Endothelial cell of umbilical vein (primary cell): Measurements from ENCODE around the gene GRIA4. TPM values are rescaled to one million over a fixed set of nuclear protein-coding genes. Genes with fewer than 3 reads are reported as not detected.

Experiments used
- BruUV-seq: library from RNA; stranded (reverse); fragments of 400-500 nt; replicated peaks from 2 replicates; lab custom pipeline; 2021; lab: Mats Ljungman, UMichigan
- CTCF ChIA-PET: fragments of 300-600, 350-600 bp; sonication (Branson Sonifier 250); formaldehyde crosslinking; loops from one replicate; lab custom pipeline; 2021; ENCODE audit warnings: antibody characterized with exemption, inconsistent platforms; lab: Charles Lee
- POLR2A ChIA-PET: fragments of 300-600, 350-600 bp; sonication (Branson Sonifier 250); formaldehyde crosslinking; loops from one replicate; lab custom pipeline; 2021; ENCODE audit warnings: antibody characterized with exemption, inconsistent platforms; lab: Charles Lee
- DNase-seq: peaks from one replicate; pipeline ENCODE4 v3.0.0-alpha.2; 2011; ENCODE audit warnings: low read depth, low spot score
- FAIRE-seq: peaks from 2 replicates; lab custom pipeline; 2011; peaks lifted over from hg19 to GRCh38; lab: Jason Lieb, UNC
- H2AFZ ChIP-seq: 2 replicates; pipeline ENCODE4 v1.6.0; 2012; ENCODE audit warnings: low read depth, low read length, control low read depth, inconsistent platforms
- H3K27ac ChIP-seq: 2 replicates; pipeline ENCODE4 v1.5.1; 2011; ENCODE audit warnings: low read depth, mild to moderate bottlenecking, control low read depth, low read length, moderate library complexity; ENCODE audit not compliant: insufficient read depth
- H3K27me3 ChIP-seq, 2 experiments: 2 replicates each; pipeline versions ENCODE4 v1.6.0 to v1.6.1; 2011; ENCODE audit warnings: low read length in 2 of 2, mixed read lengths in 1 of 2; ENCODE audit not compliant: control insufficient read depth in 2 of 2, insufficient read depth in 2 of 2
- H3K36me3 ChIP-seq, 2 experiments: 2 replicates in 1 of 2; 3 replicates in 1 of 2; pipeline ENCODE4 v1.5.1; 2011; ENCODE audit warnings: low read length in 2 of 2, mild to moderate bottlenecking in 1 of 2, moderate library complexity in 1 of 2; ENCODE audit not compliant: control insufficient read depth in 2 of 2, insufficient read depth in 2 of 2; ENCODE audit errors: extremely low read depth in 1 of 2
- H3K4me1 ChIP-seq: 3 replicates; pipeline ENCODE4 v1.5.1; 2011; ENCODE audit warnings: mild to moderate bottlenecking, low read length; ENCODE audit not compliant: control insufficient read depth, insufficient read depth; ENCODE audit errors: extremely low read depth
- H3K4me2 ChIP-seq: 2 replicates; pipeline ENCODE4 v1.6.1; 2011; ENCODE audit warnings: low read length, control low read depth, mixed read lengths; ENCODE audit not compliant: insufficient read depth
- H3K4me3 ChIP-seq, 3 experiments: fragments of 200-600 bp in 1 of 3; sonication (generic), shearing (Covaris generic) in 1 of 3; replicated peaks in 1 of 3; 2 replicates each; pipeline ENCODE4 v1.5.1; 2011 to 2016; ENCODE audit warnings: control low read depth in 3 of 3, low read length in 3 of 3, mild to moderate bottlenecking in 2 of 3, inconsistent platforms in 1 of 3, low read depth in 1 of 3, moderate library complexity in 1 of 3; ENCODE audit not compliant: insufficient read depth in 1 of 3
- H3K79me2 ChIP-seq: 2 replicates; pipeline ENCODE4 v1.6.0; 2012; ENCODE audit warnings: low read length, inconsistent platforms; ENCODE audit not compliant: control insufficient read depth, insufficient read depth
- H3K9ac ChIP-seq: replicated peaks from 2 replicates; pipeline ENCODE3; 2011; ENCODE audit warnings: low read length, control low read depth; ENCODE audit not compliant: insufficient read depth; ENCODE audit errors: extremely low read depth
- H3K9me1 ChIP-seq: replicated peaks from 3 replicates; pipeline ENCODE4 v1.6.0; 2011; ENCODE audit warnings: mild to moderate bottlenecking, low read length; ENCODE audit not compliant: control insufficient read depth, insufficient read depth; ENCODE audit errors: extremely low read depth
- H3K9me3 ChIP-seq: replicated peaks from 2 replicates; pipeline ENCODE4 v1.5.1; 2012; ENCODE audit warnings: low read length, inconsistent platforms; ENCODE audit not compliant: control insufficient read depth, insufficient read depth
- H4K20me1 ChIP-seq: replicated peaks from 2 replicates; pipeline ENCODE3; 2011; ENCODE audit warnings: mild to moderate bottlenecking, low read length; ENCODE audit not compliant: control insufficient read depth, insufficient read depth; ENCODE audit errors: extremely low read depth
- EZH2 ChIP-seq: IDR thresholded peaks from 2 replicates; pipeline ENCODE4 v1.6.1; 2012; ENCODE audit warnings: borderline replicate concordance, low read depth, mild to moderate bottlenecking, moderate library complexity, low read length, inconsistent platforms; ENCODE audit not compliant: severe bottlenecking
- FOS ChIP-seq: IDR thresholded peaks from 2 replicates; pipeline ENCODE4 v1.6.1; 2011; ENCODE audit warnings: mild to moderate bottlenecking, low read length, moderate library complexity, borderline replicate concordance; ENCODE audit not compliant: insufficient read depth
- GATA2 ChIP-seq: IDR thresholded peaks from 2 replicates; pipeline ENCODE4 v1.7.0; 2011; ENCODE audit warnings: low read depth, mild to moderate bottlenecking, moderate library complexity, mixed read lengths, low read length; ENCODE audit not compliant: insufficient read length, insufficient read depth
- JUN ChIP-seq: IDR thresholded peaks from 2 replicates; pipeline ENCODE4 v1.6.1; 2011; ENCODE audit warnings: borderline replicate concordance, low read depth; ENCODE audit not compliant: insufficient read length, insufficient read depth
- MYC ChIP-seq: IDR thresholded peaks from one replicate; pipeline ENCODE4 v1.6.1; 2011; ENCODE audit warnings: mild to moderate bottlenecking, low read depth, low read length
- POLR2A ChIP-seq: IDR thresholded peaks from 2 replicates; pipeline ENCODE4 v1.6.1; 2012; ENCODE audit warnings: low read depth, mild to moderate bottlenecking, control low read depth, low read length
- POLR2AphosphoS5 ChIP-seq: IDR thresholded peaks from 2 replicates; pipeline ENCODE4 v1.6.1; 2012; ENCODE audit warnings: low read depth, mild to moderate bottlenecking, control low read depth, low read length, moderate library complexity; ENCODE audit not compliant: insufficient read depth
- dilution Hi-C: fragments of 300-500 bp; cut with MboI; formaldehyde crosslinking; loops from one replicate; pipeline ENCODE4 v1.15.0; 2019; ENCODE audit warnings: low sequenced_read_pairs; ENCODE audit not compliant: extremely low pct_ligation_motif_present
- intact Hi-C: fragments of 100-400 bp; cut with micrococcal nuclease; formaldehyde crosslinking; loops from one replicate; pipeline ENCODE4 v1.10.0; 2022
- polyA plus RNA-seq, 4 experiments: library from polyadenylated mRNA; depleted of rRNA in 3 of 4; stranded (reverse) in 3 of 4; unstranded in 1 of 4; fragments of >200 nt; gene quantifications; 2 replicates each; pipeline versions ENCODE4 v1.2.1 to v1.2.3, GENCODE V29; 2011 to 2012; ENCODE audit warnings: missing spikeins in 1 of 4
- total RNA-seq: library from RNA; stranded (reverse); gene quantifications from 2 replicates; pipeline ENCODE4 v1.2.3, GENCODE V29; 2021
- TF ChIP-seq, protein P1 (sequence below), 2 donors: IDR thresholded peaks; 1 replicate in 1 of 2; 2 replicates in 1 of 2; pipeline ENCODE4 v1.5.1; 2011; ENCODE audit warnings: low read length in 2 of 2, mild to moderate bottlenecking in 2 of 2, moderate library complexity in 2 of 2, control low read depth in 1 of 2, inconsistent platforms in 1 of 2, low read depth in 1 of 2; ENCODE audit not compliant: insufficient read depth in 1 of 2; ENCODE audit errors: extremely low read depth in 1 of 2
- TF ChIP-seq, protein P2 (sequence below): IDR thresholded peaks from 2 replicates; pipeline ENCODE4 v1.6.1; 2011; ENCODE audit not compliant: insufficient read depth, insufficient read length

Gene GRIA4
- total and polyA plus RNA-seq, 2 donors (not counting 3 experiments of a cell fraction or from before 2014, with no cell fraction given), result not detected

DNA sequence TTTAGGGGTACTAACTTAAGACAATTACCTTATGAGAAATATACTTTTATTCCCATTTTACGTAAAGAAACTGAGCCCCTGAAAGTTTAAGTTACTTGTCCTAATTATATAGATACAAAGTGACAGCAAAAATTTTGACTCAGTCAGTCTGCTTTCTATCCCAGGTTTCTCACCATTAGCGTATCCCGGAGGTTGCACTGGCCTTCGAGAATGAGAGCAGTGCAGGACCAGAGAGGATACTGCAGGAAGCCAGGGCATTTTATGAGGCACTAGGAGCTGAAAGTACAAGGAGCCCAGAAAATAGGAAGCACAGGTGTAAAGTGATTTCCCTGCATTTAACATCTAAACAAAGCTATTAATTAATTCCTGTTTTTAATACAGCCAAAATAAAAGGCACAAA, 55.4 kb downstream of the GRIA4 start:
- Histone ChIP-seq H3K9me1 (peaks cover 2% of the 10 kb centered on the region), H3K9ac (no peak overlapping the region), H3K9me3 (no peaks in the 10 kb centered on the region), H4K20me1 (no peaks in the 10 kb centered on the region), H3K36me3 (no peaks in the 10 kb centered on the region), H3K4me3 (no peak overlapping the region), H3K27me3 (no peaks in the 10 kb centered on the region), H3K4me1 (no peaks in the 10 kb centered on the region), H3K79me2 (no peaks in the 10 kb centered on the region), H2AFZ (no peak overlapping the region), H3K27ac (no peak overlapping the region), H3K4me2 (no peak overlapping the region)
- TF ChIP-seq, protein P1, sequence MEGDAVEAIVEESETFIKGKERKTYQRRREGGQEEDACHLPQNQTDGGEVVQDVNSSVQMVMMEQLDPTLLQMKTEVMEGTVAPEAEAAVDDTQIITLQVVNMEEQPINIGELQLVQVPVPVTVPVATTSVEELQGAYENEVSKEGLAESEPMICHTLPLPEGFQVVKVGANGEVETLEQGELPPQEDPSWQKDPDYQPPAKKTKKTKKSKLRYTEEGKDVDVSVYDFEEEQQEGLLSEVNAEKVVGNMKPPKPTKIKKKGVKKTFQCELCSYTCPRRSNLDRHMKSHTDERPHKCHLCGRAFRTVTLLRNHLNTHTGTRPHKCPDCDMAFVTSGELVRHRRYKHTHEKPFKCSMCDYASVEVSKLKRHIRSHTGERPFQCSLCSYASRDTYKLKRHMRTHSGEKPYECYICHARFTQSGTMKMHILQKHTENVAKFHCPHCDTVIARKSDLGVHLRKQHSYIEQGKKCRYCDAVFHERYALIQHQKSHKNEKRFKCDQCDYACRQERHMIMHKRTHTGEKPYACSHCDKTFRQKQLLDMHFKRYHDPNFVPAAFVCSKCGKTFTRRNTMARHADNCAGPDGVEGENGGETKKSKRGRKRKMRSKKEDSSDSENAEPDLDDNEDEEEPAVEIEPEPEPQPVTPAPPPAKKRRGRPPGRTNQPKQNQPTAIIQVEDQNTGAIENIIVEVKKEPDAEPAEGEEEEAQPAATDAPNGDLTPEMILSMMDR (IDR thresholded peaks at IDR 0.05; ENCODE audit: extremely low read depth in 1 of 2, insufficient read depth in 1 of 2, low read depth in 1 of 2, low read length in 2 of 2), result no peak
- TF ChIP-seq JUN (no peak), POLR2AphosphoS5 (no peak), GATA2 (no peak), EZH2 (no peak), FOS (no peak), POLR2A (no peak), MYC (no peak)
- TF ChIP-seq, protein P2, sequence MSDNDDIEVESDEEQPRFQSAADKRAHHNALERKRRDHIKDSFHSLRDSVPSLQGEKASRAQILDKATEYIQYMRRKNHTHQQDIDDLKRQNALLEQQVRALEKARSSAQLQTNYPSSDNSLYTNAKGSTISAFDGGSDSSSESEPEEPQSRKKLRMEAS, result no peak
- intact Hi-C loops (no loop called here), dilution Hi-C loops (no loop called here)
- FAIRE-seq, result no peak
- ChIA-PET POLR2A (no interaction called here), CTCF (no interaction called here)
- no peak for DNase-seq
- BruUV-seq, result no TSS peak
